DLD1 (cell line): ENCODE data around the gene GRID1.
"Not testable (repeated sequence)": the region's sequence is repeated elsewhere in the genome, so short reads cannot be mapped to it uniquely, and the experiment has no call there.

Source experiments
- in situ Hi-C: cut with HindIII; loops from 2 replicates; pipeline ENCODE4 v1.10.0; 2017; ENCODE audit warnings: low sequenced_read_pairs

The GRID1 gene

DNA sequence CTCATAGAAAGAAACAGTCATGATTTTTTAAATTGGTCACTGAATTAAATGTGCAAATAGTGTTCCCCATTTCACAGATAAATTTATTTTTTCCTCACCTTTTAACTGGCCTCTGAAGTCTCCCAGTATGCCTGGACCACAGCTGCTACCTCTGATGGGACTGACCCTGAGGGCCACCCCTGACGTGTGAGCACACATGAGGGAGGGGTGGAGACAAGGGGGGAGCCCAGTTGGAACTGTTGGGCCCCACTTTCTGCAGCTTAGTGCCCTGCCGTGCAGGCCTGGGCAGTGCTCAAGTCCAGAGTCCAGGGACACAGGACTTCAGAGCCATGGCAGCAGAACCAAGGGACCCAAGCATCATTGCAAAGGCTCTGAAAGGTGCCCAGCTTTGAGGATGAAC, 243.9 kb downstream of the GRID1 start:
- in situ Hi-C loops: no loop called here

- in situ Hi-C loops: no loop called here
Observed at GRCh38 chr10:86121200-86121599, 245.4 kb downstream of the GRID1 start.

DNA sequence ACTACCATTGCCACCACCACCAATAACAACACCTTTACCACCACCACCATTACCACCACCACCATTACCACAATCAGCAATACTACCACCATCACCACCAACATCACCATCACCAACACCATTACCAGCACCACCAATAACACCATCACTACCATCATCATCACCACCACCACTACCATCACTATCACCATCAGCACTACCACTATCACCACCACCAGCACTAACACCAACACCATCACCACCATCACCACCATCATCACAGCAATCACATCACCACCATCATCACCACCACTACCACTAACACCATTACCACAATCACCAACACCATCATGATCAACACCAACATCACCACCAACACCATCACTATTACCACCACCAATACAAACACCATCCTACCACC, 249.5 kb downstream of the GRID1 start:
- in situ Hi-C loops: no loop called here

DNA sequence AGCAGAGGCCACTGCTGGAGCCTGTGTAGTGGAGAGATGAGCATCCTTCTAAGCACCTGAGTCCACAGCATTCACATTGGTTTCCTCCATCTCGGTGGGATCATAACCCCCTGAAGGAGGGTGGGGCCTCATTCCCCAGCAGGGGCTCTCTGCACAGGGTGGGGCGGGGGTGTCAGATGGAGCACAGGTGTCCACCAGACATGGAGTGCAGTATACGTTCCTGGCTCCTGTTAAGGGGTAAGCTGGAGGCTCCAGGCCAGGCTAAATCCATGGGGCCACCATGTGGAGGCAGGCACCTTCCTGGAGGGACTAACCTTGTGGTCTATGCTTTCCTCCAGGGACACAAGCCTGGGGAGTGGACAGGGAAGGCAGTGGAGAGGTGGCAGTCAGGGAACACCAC, 252.6 kb downstream of the GRID1 start:
- in situ Hi-C loops: no loop called here

- in situ Hi-C loops: no loop called here
Observed at GRCh38 chr10:86113501-86113900, 253.1 kb downstream of the GRID1 start.

GRCh38 chr10:86113044-86113443, 253.6 kb downstream of the GRID1 start:
- in situ Hi-C loops: no loop called here

- in situ Hi-C loops: no loop called here
Observed at GRCh38 chr10:86111902-86112545, 254.6 kb downstream of the GRID1 start.

- in situ Hi-C loops: no loop called here
Observed at GRCh38 chr10:86110156-86110786, 256.3 kb downstream of the GRID1 start.

DNA sequence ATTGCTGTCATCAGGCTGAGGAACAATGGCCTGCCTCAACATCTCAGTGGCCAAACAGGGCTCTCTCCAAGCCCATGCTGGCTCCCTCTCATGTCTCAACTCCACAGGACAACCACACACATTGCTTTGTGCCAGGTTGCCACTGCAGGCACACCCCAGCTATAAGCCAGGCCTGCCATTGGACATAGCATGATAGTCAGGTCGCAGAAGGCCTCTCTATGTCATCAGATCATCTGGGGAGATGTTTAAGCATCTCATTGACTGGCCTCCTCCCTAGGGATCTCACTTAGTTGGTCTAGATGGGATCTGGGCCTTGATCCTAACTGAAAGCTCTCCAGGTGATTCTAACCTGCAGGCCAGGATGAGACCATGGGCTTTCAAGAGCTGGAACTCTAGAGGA, 257.2 kb downstream of the GRID1 start:
- in situ Hi-C loops: no loop called here

DNA sequence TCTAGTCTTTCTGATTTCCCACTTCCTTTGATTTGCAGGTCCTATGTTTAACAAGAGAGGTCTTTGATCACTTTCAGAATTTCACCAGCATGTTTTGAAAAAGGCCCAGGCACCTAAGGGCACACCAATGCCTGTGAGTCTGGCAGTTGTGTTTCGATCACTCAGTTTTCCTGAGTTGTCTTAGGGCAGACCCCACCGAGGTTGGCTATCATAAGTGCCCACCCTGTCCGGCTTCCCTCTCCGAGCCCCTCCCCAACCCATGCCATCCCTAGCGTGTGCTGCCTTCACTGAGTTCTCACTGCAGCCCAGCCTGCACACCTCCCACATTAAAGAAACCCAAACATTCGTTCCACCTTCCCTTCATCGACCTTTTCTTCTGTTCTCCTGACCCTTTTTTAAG, 257.9 kb downstream of the GRID1 start:
- in situ Hi-C loops: no loop called here

- in situ Hi-C loops: not testable (repeated sequence)
Observed at GRCh38 chr10:86107611-86108310, 258.8 kb downstream of the GRID1 start.

- in situ Hi-C loops: no loop called here
Observed at GRCh38 chr10:86107131-86107530, 259.5 kb downstream of the GRID1 start.

DNA sequence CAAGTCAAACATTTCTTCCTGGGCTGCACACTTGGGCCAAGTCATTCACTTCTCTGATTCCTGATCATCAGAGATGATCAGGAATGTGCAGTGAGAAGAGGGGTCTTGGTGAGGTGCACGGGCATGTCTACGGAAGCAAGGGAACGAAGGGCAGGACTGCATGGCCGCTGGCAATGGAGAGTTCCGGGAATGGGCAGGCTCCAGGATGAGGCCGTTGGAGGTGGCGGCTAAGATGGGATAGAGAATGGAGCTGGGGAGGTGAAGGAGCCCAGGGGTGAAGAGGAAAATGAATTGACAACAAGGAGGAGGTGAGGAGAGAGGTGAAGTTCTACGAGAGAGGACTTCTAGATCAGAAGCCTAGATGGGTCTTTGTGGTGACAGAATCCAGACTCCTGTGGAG, 260.0 kb downstream of the GRID1 start:
- in situ Hi-C loops: no loop called here

- in situ Hi-C loops: no loop called here
Observed at GRCh38 chr10:86105640-86106039, 261.0 kb downstream of the GRID1 start.

- in situ Hi-C loops: no loop called here
Observed at GRCh38 chr10:86105181-86105580, 261.4 kb downstream of the GRID1 start.

DNA sequence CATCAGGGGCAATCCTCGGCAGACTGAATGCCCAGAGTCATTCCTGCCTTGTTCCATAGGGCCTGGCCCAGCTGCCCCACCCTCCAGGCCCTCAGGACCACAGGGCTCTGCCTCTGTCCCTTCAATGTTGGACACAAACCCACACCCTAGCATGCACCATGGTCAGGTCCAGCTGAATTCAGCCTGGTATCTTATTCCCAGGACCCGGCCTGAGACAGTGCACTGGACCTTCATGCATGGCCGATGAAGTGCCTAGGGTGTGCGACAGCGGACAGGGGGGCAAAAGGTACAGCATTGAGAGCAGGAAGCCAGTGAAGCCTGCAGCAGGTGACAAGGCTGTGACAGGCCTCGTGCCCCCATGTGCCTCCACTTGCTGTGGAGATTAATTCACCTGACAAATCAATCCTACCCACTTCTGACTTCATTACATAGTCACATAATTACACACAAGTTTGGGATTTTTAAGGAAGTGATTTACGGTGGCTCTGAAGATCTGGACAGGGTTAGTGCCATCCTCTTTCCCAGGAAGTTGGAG, 261.9 kb downstream of the GRID1 start:
- in situ Hi-C loops: no loop called here

DNA sequence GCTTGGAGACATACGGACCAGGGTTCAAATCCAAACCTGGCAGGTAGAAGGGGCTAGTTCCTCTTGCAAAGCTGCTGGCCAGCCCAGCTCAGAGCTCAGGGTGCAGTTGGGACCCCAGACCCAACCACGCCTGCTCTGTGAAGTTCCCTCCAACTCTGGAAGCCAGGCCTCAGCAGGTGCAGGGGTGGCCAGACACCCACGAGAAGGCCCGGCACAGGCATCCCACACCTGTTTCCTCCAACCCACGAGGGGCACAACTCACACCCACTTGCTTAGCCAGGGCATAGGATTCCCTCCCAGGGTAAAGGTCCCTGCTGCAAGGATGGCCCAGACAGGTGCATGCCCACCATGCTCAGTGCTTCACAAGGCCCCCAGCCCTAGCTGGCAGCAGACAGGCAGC, 262.4 kb downstream of the GRID1 start:
- in situ Hi-C loops: no loop called here

DNA sequence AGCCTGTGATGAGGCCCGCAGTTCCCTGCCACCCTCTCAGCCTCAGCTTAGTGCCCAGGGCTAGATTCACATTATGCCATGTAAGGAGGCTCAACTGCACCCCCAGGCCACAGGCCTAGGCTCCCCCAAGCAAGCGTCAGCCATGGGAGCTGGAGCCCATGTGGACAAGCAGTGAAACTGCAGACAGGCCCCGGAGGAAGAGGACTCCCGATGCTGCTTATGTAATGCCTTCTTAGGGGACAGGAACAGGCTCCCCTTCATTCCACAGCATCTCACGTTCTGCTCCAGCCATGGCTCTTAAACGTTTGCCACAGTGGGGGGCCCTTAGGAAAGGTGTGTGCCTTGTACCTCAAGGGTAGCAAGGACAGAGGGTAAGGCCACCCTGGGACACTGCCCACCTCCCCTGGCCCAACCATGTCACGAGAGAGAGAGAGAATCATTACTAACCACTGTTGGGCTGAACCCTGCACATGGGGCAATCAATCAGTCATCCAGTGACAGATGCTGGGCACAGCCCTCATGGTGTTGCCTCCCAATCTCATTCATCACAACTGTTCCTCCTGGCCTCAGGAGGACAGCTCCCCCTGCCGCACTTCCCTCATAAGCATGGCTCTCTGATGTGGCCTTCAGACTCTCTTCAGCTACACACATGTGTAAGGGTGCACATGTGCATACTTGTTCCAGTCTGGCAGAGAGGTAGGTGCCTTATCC, 263.0 kb downstream of the GRID1 start:
- in situ Hi-C loops: no loop called here

- in situ Hi-C loops: no loop called here
Observed at GRCh38 chr10:86102451-86102850, 264.1 kb downstream of the GRID1 start.

DNA sequence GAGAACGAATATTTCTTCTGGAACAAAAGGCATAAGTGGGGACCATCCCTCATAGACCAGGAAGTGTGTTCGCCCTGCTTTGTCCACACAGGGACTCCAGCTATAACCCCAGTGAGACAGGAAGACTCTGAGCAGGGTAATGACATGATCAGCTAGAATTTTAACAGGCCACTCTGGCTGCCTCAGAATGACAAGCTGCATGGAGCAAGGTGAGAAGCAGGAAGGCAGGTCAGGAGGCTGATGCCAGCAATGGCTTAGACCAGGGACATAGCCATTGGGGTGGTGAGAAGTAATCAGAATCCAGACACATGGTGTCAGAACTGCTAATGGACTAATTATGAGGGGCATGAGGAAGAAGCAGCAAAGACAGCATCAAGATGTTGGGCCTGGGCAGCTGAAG, 264.6 kb downstream of the GRID1 start:
- in situ Hi-C loops: no loop called here

GRCh38 chr10:86100581-86101061, 266.0 kb downstream of the GRID1 start:
- in situ Hi-C loops: no loop called here
